T-helper 22 cell (primary cell): ENCODE results near the gene TRPV4.

Experiments used
- DNase-seq: peaks from one replicate; pipeline ENCODE4 v3.0.0-alpha.2; 2020; ENCODE audit warnings: low read depth

Gene TRPV4

DNA sequence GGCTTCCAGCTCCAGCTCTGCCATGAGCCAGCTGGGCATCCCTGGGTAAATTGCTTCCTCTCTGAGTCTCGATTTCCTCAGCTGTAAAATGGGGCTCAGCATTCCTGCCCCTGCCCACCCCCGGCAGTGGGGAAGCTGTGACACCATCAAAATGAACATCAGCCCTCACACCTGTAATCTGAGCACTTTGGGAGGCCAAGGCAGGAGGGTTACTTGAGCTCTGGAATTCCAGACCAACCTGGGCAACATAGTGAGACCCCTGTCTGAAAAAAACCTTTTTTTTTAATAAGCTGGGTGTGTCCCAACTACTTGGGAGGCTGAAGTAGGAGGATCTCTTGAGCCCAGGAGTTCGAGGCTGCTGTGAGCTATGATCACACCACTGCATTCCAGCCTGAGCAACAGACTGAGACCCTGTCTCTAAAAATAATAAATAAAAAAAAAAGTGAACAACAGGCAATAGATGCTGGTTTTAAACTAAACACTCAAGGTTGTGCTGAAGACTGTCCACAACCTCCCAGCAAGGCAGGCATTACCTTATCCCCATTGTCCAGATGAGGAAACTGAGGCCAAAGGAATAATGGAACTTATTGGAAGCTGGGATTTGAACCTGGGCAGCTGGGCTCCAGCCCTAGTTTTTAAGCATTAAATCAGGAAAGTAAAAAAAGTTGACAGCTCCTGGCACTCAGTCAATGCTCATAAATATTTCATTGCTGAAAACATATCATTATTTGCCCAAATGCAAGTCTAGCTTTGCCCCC is 4.3 kb downstream of the TRPV4 start:
- DNase-seq: no peak

DNA sequence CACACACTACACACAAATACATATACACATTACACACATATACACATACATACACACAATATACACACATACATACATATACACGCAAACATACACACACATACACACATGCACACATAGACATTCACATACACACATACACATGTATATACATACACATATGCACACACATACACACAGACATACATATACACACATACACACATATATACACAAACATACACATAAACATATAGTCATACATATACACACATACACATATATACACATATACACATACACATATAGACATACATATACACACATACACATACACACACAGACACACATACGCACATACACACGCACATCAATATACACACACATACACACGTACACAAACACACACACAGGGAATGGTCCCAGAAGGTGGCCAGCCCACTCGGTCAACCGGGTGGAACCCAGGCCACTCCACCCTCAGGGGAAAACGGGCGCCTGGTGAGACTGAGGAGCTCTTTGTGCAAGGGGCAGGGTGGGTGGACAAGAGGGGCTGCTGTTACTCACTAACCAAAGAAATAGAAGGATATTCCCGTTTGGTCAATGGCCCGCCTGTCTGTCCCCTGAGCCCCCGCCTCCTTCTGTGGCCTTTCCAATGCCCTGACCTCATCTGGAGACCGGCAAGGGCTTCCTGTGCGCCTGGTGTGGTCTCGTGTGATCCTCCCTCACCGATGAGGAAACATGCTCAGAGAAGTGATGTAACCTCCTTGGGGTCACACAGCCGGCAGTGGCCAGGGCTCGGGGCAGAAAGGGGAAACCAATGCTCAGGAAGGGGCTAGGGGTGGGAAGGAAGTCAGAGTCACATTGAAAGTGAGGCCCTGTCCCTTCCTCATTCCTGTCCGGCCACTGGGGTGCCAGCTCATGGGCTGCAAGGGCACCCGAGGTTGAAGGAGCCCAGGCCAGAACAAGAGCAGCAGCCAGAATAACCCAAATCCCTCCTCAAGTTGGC is 5.3 kb downstream of the TRPV4 start:
- DNase-seq: no peak

DNA sequence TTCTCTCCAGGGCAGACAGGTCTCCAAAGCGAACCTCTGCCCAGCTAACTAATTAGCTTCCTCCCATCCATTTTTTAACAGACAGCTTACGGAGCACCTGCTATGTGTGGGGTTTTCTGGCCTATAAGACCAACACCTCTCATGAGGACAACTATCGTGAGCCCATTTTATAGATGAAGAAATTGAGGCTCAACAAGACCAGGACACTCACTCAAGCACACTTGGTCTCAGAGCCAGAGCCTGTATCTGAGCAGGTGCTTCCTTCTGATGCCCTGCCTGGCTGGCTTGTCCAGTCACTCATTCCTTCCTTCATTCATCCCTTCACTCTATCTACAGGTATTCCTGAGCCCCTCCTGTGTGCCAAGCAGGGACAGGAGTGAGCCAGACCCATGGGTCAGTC is 6.1 kb downstream of the TRPV4 start:
- no peak for DNase-seq

DNA sequence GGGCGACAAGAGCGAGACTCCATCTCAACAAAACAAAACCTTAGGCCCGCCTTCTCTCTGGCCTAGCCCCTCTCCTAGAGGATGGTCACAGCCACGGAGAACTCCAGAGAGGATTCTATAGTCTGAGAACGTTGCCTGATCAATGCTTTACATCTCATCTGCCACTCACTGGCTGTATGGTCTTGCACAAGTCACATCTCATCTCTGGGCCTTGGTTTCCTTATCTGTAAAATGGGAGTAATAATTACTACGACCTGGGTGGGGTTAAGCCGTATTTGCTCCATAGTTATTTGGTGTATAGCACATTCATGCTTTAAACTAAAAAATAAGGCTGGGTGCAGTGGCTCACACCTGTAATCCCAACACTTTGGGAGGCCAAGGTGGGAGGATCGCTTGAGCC is 8.5 kb downstream of the TRPV4 start:
- no peak for DNase-seq

DNA sequence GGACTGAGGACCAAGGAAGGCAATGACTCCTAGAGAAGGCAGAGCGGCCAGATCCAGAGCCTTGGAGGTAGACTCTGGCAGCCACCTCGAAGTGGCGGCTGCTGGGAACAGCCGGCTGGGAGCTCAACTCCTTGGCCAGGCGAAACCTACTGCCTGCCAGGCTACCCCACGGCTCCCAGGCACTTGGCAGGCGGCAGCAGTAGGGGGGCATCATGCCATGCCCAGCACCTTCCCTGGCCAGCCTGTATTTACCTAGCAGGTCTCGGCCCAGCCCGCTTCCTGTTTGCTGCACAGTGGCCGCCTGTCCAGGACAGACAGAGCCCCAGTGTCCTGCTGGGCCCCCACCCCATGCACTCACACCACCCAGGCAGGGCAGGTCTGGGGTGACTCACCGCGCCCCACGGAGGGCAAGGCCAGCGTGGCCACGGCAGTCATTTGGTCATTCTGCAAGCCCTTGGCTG is 10.2 kb downstream of the TRPV4 start:
- no peak for DNase-seq

DNA sequence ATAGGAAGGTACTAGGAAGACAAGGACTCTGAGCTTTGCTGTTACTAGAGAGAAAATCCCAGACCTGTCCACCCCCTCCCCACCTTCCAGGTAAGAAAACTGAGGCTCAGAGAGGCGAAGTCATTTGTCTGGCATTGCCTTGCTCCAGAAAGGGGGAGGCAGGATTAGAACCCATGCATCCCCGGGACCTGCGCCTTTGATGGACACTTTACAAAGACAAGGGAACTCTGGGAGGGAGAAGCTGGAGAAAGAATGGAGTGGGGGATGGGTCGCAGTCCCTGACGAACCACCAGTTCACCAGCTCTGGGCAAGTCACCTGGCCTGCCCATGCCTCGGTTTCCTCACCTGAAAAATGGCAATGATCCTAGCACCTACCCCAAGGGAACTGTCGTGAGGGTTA is 10.8 kb downstream of the TRPV4 start:
- DNase-seq: no peak

DNA sequence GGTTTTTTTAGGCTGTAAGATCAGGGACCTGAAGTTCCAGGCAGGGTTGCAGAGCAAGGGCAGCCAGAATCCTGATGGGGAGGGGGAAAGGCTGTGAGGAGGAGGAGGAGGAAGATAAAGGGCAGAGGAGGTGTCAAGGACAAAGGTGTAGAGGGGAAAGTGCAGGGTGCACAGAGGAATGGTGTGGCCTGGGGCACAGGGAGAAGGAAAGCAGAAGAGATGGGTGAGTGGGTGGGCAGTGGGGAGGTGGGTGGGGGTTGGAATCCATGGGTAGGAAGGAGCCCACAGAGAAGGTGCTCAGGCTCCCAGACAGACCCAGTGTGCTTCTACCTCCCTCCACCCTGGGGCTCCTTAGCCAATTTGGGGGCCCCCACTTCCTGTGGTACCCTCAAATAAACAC is 11.2 kb downstream of the TRPV4 start:
- DNase-seq: no peak

DNA sequence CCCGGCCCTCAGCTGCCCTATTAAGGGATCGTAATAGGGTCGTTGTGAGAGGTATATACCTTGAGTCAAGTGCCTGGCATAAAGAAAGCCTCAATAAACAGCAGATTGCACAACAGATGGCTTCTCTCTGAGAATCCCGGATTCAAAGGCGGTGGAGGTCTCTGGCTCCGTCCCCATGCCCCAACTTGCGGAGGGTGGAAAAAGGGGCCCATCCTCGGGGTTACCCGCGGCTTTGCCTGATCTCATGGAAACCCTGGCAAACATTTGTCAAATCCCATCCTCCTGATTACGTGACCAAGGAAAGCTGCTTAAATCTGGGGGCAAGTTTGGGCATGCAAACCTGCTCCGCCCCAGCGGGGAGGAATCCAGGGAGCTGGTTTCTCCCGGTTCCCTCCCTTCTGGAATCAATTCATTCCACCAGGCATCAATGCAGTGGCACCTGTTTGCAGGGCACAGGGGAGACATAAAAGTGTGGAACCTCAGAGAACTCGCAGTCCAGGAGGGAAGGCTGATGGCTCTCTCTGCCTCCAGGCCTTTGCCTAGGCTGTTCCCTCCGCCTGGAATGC is 12.3 kb downstream of the TRPV4 start:
- no peak for DNase-seq

DNA sequence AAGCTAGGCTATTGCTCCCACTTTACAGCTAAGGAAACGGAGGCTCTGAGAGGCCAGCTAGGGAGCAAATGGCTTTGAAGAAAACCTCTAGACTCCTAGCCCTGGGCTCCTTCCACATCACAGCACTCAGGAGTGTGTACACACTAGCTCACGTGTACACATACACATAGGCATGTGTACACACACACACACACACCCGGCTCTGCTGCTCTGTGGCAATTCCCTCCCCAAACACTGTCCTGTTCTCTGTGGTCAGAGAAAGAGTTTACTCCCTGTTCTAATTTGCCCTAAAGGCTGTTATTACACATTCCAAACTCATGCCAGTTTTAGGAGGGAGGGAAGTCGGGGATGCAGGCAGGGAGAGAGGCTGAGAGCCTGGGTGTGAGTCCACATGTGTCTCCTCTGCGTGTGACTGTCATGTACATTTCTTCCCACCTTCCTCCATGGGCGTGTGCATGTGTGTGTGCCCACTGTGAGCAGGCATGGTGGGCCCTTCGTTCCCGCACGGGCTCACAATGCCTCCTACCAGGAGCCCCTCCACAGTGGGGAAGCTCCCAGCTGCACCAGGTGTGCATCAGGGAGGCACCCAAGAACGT is 14.2 kb downstream of the TRPV4 start:
- no peak for DNase-seq

DNA sequence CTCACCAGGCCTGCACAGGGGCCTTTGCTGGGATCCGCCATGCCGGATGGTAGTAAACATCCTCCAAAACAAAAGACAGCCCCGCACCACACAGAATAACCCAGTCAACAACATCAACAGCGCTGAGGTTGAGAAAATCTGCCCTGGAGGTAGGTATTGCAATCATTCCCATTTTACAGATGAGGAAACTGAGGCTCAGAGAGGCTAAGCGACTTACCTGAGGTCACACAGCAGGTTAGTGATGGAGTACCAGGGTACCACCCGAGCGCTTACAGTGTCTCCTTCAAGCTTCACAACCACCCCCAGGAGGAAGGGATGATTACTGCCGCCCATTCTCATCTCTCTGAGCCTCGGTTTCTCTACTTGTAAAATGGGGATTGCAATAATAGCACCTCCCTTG is 14.9 kb downstream of the TRPV4 start:
- no peak for DNase-seq

DNA sequence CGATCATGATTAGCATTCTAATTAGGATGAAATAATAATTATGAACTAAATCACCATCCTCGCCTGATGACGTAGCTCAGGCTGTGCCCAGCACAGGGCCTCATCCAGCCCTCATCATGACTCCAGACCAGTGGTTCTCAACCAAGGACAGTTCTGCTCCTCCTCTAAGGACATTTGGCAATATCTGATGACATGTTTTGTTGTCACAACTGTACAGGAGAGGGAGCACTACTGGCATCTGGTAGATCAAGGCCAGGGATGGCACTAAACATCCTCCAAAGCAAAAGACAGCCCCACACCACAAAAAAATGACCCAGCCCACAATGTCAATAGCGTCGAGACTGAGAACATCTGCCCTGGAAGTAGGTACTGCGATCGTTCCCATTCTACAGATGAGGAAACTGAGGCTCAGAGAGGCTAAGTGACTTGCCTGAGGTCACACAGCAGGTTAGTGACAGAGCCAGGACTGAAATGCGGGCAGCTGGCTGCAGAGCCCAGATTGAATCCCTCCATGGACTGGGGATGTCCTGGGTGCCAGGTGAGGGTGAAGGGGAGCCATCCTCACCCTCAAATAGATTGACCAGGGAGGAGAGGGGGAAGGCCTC is 15.5 kb downstream of the TRPV4 start:
- no peak for DNase-seq

DNA sequence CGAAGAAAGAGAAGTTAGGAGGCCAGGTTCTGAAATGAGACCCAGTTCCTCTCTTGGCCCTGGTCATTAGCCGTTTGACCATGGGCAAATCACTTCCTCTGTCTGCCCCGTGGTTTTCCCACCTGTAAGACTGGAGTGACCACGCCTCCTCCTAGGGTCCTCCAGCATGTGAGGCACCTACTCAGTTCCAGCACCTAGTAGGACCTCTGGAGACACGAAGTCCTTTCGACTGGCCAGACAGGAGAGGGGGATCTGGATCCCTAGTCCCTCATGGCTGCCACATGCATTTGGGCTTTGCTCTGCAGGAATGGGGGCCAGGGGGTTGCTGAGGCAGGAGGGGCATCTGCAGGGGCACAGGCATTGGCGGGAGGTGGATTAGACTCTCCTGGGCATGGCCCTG is 16.3 kb downstream of the TRPV4 start:
- no peak for DNase-seq

DNA sequence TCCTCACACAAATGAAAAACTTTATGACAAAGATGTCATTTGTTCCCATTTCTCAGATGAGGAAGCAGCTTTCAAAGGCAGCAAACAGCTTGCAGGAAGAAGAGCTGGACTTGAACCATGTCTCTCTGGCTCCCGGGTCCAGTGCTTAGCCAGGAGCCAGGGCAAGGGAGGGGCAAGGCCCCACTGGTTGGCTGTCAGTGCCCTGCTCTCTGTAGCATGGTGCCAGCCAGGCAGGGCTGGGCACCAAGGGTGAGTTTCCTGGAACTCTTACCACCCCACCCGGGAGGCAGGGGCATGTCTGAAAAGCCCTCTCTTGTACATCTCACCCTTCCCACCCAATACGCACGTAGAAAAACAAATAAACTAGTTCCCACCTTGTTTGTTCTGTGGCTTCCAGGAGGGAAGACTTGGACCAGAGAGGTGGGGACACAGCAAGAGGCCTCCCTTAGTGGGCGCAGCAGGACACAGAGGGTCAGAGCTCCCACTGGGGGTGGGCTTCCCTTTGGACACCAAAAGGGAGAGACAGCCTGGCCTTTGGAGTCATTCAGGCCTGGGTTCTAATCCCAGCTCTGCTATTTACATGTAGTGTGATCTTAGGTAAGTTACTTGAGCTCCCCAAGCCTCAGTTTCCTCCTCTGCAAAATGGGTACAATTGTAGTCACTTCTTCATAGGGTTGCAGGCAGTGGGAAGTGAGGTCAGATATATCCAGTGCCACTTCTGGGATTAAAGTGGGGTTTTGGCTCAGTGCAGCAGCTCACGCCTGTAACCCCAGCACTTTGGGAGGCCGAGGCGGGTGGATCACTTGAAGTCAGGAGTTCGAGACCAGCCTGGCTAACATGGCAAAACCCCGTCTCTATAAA is 17.2 kb downstream of the TRPV4 start:
- no peak for DNase-seq

DNA sequence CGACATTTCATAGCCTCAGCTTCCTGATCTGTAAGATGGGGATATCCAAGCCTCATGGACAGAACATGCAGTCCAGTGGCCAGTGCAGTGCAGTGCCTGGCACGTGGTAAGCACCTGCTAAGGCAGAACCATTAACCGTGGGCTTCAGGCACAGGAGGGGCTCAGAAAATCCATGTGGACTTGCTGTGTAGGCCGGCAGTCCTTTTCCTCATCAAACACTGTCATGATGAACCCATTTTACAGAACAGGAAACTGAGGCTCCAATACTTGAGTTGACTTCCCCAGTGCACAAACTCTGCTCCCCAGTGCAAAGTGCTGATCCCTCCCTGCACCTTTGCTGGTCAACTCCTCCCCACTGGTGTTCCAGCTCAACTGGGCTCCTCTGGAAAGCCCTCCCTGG is 18.0 kb downstream of the TRPV4 start:
- no peak for DNase-seq

DNA sequence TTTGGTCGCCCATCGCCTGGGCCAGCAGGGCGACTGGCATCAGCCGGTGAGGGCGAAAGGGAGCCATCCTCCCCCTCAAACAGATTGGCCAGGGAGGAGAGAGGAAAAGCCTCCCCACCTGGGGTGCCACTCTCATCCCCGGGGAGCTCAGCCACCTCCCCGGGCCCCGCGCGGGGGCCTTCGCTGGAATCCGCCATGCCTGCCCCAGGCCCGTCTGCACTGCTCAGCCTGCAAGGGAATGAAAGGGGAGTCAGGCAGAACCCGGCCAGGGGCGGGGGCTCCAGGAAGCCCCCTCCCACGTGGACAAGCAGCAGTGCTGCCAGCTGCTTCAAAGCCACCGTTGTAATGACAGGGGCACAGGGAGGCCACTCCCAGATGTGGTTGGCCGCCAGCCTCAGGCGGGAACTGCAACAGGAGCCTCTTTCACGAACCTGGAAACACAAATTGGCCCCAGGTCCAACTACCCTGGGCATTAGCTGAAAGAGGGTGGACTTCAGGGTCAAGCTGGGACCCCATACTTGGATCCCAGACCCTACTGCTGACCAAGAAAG is 18.5 kb downstream of the TRPV4 start:
- DNase-seq: no peak

DNA sequence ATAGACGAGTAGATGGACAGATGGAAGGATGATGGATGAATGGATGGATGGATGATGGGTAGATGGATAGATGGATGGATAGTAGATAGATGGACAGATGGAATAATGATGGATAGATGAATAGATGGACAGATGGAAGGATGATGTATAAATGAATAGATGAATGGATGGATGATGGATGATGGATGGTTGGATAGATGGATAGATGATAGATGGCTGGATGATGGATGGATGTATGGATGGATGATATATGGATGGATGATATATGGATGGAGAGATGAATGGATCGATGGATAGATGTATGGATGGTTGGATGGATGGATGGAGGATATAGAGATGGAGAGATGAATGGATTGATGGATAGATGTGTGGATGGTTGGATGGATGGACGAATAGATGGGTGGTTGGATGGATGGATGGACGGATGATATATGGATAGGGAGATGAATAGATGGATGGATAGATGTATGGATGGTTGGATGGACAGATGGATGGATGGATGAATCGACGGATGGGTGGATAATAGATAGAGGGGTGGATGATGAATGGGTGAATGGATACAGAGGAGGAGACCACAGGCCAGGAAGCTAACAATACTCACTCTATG is 19.3 kb downstream of the TRPV4 start:
- DNase-seq: no peak

DNA sequence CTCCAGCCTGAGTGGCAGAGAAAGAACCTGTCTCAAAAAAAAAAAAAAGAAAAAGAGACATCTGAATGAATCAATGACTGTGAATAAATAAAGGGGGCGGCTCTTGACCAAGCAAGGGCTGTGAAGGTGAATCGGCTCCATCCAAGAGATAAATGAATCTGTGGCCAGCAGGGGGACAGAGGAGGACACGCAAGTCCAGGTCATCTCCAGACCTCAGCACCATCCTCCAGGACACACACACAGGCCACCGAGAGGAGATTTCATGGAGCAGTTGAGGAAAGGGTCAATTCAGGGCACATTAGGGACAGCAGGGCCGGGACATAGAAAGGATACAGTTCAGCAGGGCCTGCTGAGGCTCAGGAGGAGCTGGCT is 21.6 kb downstream of the TRPV4 start:
- no peak for DNase-seq

DNA sequence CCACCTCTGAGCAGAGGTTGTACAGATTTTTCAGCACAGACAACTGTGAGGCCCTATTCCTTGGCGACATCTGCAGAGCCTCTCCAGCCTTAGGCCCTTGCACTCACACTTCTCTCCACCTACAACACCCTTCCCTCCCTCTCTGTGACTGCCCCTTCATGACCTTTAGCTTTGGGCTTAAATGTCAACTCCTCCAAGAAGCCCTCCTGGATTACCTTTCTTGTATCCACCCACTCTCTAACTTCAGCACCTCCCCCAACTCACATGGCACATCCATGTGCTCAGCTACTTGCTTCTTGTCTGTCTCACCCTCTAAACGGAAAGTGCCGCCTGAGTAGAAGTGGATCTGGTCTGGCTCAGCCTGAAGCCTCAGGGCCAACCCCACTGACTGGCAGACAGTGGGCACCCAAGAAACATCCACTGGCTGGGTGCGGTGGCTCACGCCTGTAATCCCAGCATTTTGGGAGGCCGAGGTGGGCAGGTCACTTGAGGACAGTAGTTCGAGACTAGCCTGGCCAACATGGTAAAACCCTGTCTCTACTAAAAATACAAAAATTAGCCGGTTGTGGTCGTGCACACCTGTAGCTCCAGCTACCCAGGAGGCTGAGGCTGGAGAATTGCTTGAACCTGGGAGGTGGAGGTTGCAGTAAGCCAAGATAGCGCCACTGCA is 22.1 kb downstream of the TRPV4 start:
- no peak for DNase-seq

DNA sequence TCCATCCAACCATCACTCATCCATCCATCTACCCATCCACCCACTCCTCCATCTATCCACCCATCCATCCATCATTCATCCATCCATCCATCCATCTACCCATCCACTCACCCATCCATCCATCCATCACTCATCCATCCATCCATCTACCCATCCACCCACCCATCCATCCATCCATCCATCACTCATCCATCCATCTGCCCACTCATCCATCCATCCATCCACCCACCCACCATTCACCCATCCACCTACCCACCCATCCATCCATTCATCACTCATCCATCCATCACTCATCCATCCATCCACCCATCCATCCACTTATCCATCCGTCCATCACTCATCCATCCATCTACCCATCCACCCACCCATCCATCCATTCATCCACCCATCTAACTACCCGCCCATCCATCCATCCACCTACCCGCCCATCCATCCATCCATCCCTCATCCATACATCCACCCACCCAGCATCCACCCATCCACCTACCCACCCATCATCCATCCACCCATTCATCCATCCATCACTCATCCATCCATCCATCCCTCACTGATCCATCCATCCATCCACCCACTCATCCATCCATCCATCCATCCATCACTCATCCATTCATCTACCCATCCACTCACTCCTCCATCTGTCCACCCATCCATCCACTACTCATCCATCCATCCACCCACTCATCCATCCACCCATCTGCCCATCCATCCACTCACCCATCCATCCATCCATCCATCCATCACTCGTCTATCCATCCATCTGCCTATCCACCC is 24.1 kb downstream of the TRPV4 start:
- DNase-seq: no peak
